Esophagus squamous epithelium (tissue), 4 donors: ENCODE results near the gene ANKLE2.

Experiments used
- CTCF ChIP-seq, 6 experiments: fragments of 450-650 bp in 4 of 6; fragments of 200-600 bp in 2 of 6; sonication (generic) in 2 of 6; IDR thresholded peaks; one replicate each; pipeline ENCODE4 v1.5.1; 2016 to 2019; ENCODE audit warnings: antibody characterized with exemption in 6 of 6, mild to moderate bottlenecking in 4 of 6, moderate library complexity in 4 of 6
- POLR2A ChIP-seq, 4 donors: fragments of 450-650 bp; IDR thresholded peaks; one replicate each; pipeline ENCODE4 v1.6.1; 2017; ENCODE audit warnings: antibody characterized with exemption in 4 of 4, mild to moderate bottlenecking in 4 of 4, moderate library complexity in 3 of 4

- TF ChIP-seq CTCF (IDR thresholded peaks at IDR 0.05), result no peak
- TF ChIP-seq POLR2A (IDR thresholded peaks at IDR 0.05), result no peak
Observed at GRCh38 chr12:132801741-132802140, 40.1 kb upstream of the ANKLE2 start.
